Mesenteric fat pad (tissue), 1 donor: ENCODE measurements around the gene SCARF1. TPM values are rescaled to one million over a fixed set of nuclear protein-coding genes. Genes with fewer than 3 reads are reported as not detected.
A peak's percentile ranks its signal among the peaks of the same experiment; 100 is the strongest.

Experiments used
- DNase-seq: peaks from one replicate; pipeline ENCODE4 v3.0.0-alpha.2; 2020; ENCODE audit warnings: low spot score
- total RNA-seq: library from RNA; stranded (reverse); fragmentation: NEBNext Ultra II Directional; extraction: Animal tissue kit (Norgen Biotek cat#: 25700); gene quantifications from one replicate; pipeline ENCODE4 v1.2.1, GENCODE V29; 2021
- donor health status: DM: yes; HTN: yes; CAD: no.

Gene SCARF1
- total RNA-seq, 1 donor from 2014 or later, result 25.7 TPM

DNA sequence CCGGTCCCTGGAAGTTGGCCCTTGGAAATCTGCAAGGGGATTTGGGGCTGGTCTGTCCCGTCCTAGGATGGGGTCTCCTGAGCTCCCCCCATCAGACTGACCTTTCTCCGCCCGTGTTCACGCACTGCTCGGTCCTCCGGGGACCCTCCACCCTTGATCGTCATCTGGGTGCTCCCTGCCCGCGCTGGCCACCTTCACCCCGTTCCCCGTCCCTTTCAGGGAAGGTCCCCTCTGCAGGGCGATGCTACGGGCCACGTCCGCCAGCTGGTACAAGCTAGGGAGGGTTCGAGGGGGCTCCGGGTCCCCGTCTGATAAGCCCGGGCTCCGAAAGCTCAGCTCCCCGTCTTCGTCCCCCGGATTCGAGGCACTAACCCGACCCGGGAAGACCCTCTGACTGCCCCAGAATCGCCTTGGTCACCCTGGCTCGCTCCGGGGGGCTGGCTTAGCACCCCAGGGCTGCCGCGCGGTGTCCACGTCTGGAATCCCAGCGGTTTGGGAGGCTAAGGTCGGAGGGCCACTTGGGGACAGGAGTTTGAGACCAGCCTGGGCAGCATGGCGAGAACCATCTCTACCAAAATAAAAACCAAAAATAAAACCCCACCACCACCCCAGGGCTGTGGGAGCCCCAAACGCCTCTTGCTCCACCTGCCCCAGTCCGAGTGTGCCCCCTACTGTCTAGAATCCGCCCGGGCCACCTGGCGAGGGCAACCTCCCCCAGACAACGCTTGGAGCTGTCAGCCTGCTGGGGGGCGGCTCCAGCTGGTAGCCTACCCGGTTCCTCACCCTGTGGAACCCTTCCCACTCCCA, 15.8 kb downstream of the SCARF1 start:
- DNase-seq, result no peak

DNA sequence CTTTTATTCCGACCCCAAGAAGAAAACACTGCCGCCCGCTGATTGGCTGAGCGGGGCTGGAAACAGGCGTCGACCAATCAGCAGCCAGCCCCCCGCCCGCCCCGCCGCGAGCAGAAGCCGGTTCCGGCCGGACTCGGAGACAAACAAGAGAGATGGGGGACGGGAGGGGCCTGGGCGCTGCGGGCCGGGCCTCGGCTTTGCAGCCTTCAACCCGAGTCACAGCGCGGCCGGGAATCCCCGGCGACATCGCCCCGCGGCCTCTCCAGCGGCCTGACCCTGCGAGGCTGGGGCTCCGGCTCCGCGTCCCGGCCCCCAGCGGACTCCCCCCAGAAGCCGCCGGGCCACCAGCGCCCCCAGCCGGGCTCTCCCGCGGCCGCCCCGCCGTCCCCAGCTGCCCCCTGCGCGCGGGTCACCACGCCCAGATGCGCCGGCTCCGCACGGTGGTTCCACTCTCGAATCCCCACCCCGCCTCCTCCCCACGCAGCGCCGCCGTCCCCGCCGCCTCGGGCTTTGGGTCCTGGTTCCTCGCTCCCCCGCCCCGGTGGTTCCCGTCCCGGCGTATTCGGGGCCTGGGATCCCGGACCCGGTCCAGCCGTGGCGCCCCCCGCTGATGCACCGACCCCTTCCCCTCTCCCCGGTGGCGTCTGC, 16.6 kb downstream of the SCARF1 start:
- peak; percentile 98 for DNase-seq

DNA sequence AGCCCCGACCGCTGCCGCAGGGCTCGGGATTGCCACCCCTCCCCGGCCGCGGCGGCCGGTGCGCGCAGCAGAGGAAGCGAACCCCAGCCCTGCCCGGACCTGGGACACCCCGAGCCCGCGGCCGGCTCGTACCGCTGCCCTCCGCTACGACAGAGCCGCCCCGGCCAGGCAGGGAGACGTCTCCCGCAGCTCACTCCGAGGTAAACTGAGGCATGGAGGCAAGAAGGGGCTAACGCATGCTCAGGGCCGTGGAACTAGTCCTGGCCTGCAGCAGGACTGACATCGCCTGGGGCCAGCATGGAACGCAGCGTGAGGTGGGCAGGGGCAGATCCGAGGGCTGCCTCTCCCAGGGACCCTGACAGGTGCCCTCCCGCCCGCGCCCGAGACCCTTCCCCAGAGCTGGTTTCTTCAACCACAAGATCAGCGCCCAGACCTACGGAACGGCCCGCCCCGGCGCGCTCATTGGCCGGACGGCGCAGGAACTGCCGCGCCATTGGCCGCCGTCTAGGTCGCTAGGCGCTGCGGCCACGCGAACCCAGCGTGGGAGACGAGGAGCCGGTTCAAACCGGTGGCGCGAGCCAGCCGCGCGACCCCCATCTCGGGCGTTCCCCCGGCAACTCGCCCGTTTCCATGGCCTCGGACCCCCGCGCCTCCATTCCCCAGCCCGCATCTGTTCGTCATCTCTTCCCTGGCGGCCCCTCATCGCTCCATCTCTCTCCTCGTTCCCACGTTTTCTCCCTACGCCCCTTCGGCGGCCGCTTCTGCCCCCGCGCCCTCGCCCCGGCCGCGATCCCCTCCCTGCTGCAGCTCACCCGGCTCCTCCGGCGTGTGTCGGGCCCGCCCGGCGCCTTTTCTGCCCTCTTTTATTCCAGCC, 17.3 kb downstream of the SCARF1 start, which contains the start of gene SLC43A2:
TSS of gene SLC43A2 (minus strand) at position 853 of the 874 bp plus-strand sequence. CDS start 960 bp downstream, outside the sequence.
- DNase-seq, result peak; percentile 94

DNA sequence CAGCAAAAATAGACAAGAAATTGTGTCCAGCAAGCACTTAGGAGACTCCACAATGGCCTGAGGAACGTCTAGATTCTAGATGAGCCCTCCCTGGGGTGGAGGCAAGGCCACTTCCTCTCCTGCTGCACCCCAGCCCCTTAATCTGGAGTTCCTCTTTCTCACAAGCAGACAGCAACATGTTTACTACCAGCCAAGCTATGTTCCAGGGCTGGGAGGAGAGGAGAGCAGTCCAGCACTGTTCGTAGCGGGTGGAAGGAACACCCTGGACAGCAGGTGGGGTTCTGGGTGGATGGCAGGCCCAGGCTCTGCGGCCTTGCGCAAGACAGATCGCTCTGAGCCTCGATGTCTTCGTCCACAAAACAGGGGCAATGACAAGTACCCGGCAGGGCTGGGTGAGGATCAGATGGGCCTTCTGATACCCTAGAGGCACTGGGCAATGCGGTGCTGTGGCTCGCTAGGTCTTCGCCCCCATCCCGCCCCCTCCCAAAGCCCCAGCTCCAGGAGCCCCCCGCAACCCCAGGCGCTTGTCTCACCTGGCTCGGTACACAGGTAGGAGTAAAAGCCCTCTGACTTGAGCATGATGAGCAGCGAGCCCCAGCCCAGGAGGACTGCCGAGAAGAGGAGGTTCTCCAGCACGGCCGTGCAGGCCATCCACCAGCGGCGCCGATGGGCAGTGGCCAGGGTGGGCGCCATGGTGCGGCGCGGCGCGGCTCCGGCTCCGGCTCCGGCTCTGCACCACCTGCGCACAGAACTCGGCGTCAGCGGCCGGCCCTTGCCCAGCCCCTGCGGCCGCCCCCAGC, 18.1 kb downstream of the SCARF1 start:
- DNase-seq, result no peak

DNA sequence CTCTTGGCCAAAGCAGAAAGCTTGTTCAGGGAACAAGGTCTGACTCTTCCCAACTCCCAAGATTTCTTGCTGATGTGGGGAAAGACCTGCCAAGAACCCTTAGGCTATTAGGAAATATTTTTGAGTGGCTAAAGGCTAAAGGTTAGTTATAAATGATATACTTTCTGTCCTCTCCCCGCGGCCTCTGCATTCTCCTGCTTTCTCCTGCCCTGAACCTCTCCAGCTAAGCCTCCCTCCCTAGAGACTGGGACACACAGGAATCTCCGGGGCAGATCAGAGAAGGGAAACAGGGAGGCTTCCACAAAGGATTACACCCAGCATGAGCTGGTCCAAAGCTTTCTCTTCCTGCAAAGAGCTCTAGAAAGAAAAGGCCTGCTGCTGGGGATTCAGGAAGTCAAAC, 19.2 kb downstream of the SCARF1 start:
- no peak for DNase-seq

DNA sequence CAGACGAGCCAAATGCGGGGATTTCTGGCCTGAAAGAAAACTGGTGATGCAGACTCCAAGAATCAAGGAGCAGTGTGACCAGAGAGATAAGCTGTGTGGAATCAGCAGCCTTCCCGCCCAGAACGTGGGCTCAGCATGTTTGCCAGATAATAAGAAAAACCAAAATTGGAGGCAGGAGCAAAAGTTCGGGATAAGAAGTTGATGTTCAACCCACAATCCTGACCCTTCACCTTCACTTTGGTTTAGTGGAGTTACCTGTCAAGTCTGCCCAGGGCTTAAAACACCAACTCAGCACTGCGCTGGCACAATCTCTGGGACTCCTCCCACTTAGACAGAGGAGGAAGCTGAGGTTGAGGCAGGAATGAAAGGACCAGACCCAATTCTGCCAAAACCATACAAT, 20.0 kb downstream of the SCARF1 start:
- DNase-seq, result no peak

DNA sequence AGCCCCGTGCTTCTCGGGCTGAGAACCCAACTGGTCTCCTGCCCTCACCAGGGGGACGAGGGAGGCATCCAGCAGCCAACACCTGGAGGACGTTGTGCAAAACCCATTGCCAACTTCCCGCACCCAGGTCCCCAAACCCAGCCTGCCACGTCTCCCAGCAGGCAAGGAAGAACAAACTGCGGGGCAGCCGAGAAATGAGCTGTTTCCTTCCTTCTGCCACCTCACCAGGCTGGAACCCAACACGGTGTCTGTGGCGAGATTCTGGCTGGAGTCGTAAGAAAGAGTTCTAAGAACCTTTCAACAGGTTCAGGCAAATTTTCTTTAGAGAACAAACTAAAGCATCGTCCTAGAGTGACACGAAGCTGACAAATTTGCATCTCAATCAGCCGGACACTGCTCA, 20.5 kb downstream of the SCARF1 start:
- DNase-seq, result no peak

DNA sequence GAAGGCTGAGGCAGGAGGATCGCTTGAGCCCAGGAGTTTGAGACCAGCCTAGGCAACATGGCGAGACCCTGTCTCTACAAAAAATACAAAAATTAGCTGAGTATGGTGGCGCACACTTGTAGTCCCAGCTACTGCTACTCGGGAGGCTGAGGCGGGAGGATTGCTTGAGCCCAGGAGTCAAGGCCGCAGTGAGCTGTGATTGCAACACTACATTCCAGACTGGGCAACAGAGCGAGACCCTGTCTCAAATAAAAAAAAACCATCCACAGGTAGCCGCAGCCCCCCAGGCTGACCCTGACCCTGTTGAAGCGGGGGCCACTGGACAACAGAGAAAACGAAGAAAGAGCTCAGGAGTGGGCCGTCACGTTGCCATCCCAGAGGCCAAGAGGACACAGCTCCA, 20.9 kb downstream of the SCARF1 start:
- no peak for DNase-seq

DNA sequence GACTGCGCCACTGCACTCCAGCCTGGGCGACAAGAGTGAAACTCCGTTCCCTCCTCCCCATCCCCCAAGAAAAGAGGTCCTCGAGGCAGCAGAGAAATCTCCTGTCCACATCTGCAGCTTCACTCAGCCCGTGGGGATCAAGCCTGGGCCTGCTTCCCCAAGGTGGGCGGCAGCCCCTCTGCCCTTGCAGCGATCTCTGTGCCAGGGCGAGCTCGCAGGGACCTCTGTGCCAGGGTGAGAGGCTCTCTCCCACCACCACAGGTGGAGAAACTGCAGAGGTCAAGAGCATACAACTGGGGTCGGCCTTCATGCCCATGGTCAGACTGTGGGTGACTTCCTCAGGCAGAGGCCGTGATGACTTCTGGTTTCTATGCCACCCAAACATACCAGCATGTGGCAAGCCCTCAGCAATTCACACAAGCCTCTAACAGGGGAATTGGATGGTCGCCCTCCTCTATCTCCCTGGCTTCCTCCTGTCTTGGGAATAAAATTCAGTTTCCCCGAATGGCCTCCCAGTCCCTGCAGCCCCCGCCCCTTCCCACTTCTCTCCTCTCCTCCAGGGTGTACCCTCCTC, 22.4 kb downstream of the SCARF1 start:
- DNase-seq, result no peak

DNA sequence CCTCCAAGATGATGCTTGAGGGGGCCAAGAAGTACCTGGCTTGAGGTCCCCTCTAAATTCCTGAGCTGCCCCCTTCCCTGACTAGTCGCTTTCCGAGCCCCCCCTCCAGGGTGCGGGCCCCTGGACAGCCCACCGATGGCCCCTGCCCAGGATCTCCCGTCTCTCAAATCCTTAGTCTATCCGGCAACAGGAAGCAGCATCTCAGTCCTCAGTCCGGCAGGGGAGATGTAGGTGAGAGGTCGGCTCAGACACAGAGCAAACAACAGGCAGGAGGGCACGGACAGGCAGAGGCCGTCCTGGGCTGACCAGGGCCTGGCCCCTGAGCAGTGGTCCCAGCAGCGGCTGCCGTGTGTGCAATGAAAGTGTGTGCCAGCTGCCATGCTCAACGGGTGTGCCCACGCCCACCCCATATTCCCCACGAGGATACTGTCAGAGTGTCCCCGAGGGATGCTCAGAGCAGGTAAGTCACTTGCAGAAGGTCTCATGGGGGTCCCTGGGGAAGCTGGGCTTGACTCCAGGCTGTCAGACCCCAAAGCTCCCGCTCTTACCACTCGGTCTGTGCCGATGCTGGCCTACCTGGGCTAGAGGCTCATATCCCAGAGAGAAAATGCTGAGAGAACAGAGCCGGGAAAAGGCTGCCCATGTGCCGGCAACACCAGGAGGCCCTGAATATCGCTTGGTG, 24.1 kb downstream of the SCARF1 start:
- no peak for DNase-seq

DNA sequence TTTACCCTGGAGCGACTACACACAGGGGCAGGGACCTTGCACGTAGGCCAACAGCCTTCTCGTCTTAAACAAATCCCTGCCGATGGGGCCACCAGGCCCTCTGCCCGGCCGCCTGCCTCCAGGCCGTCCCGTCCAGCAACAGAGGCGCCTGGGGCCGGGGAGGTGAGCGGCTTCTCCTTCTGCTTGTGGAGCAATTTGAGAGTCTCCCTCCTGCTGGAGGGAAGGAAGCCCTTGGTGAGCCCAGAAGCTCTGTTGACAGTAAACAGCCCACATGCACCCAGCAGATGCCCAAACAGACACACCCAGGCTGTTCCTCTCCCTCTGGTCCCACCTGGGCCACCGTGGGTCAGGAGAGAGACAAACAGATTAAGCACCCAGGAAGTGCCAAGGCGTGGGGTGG, 25.0 kb downstream of the SCARF1 start:
- no peak for DNase-seq

DNA sequence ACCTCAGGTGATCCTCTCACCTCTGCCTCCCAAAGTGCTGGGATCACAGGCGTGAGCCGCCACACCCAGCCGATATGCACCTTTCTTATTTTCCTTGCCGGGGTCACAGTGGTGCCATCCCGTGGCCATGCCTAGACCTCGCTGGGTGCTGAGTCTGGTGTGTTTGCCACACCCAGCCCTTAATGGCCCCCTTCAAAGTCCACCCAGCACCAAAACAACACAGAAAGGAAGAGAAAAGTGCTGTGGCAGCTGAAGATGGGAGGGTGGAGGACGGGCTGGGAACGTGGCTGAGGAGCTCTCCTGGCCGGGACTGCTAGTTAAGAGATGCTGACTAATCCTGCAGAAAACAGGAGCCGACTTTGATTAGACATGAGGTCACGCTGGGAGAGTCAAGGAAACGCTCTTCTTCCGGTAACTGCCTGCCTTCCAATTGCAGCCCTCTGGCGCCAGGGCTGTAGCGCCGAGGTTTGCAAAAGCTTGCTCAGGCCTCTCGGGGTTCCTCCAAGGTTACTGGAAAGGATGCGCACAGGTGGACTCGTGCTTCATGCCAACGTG, 27.8 kb downstream of the SCARF1 start:
- no peak for DNase-seq

DNA sequence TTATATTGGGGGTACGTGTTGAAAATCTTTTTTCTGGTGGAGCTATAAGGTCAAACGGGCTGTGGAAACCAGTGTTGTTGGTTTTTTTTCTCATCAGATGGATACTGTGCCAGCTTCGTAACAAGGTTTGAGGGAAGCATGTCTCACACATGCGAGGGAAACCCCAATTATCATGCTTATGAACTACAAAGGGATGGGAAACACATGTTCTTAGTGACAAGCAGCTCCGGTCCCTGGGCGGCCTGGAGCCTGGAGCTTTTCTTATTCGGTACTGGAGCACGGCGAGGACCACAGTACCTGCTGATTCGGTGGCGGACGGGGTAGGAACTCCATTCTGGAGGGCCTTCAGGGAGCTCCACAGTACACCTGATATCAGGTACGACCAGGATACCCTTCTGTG, 29.4 kb downstream of the SCARF1 start:
- DNase-seq, result no peak

DNA sequence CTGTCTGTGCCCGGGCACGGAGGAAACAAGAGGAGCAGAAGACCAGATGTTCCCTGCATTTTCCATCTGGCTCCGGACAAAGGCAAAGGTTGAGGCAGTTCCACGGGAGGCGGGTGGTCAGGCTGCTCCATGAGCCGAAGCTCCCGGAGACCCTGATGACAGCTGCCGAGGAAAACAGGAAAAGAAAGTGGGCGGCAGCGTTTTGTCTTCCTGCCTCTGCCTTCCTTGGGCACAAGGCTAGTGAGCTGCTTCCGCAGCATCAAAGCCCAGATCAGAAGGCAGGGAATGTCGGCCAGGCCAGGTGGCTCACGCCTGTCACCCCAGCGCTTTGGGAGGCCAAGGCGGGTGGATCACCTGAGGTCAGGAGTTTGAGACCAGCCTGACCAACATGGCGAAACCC, 33.1 kb downstream of the SCARF1 start:
- DNase-seq, result no peak

DNA sequence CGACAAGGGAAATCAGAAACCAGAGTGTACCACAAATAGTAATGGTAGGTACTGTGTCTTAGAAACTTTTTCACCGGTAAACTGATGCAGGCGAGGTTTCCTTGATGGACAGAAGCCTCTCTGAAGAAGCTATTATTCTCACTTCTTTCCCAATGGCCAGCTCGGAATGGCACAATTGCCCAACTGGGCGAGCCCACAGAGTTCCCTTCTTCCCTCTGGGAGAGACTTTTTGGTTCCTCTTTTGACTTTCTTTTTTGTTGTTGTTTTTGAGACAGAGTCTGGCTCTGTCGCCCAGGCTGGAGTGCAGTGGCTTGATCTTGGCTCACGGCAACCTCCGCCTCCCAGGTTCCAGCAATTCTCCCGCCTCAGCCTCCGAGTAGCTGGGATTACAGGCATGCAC, 33.8 kb downstream of the SCARF1 start:
- DNase-seq, result no peak

DNA sequence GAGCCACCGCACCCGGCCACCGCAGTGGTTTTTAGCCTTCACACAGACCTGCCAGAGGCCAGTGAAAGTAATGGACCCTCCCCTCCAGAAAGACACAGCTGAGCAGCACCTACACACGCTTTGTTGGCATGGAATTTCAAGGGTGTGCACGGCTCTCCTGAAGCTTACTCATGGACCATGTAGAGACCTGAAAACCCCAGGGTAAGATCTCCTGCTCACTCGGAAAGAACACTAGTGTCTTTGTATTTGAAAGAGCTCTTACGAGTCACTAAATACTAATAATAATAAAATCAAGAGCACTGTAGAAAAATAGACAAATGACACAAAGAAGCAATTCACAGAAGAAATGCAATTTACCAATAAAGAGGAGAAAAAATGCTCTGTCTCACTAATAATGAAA, 36.9 kb downstream of the SCARF1 start:
- no peak for DNase-seq

DNA sequence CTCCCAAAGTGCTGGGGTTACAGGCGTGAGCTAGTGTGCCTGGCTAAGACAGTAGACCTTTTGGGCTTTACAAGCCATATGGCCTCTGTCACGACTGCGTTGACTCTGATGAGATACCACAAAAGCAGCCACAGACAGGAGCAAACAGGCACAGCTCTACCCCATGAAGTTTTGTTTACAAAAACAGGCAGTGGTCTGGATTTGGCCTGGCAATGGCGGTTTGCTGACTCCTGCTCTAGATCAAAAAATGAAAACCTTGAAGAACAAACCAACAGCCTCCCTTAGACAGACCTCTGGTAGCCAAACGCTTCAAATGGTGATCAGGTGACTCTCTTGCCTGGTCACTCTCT, 37.6 kb downstream of the SCARF1 start:
- no peak for DNase-seq

DNA sequence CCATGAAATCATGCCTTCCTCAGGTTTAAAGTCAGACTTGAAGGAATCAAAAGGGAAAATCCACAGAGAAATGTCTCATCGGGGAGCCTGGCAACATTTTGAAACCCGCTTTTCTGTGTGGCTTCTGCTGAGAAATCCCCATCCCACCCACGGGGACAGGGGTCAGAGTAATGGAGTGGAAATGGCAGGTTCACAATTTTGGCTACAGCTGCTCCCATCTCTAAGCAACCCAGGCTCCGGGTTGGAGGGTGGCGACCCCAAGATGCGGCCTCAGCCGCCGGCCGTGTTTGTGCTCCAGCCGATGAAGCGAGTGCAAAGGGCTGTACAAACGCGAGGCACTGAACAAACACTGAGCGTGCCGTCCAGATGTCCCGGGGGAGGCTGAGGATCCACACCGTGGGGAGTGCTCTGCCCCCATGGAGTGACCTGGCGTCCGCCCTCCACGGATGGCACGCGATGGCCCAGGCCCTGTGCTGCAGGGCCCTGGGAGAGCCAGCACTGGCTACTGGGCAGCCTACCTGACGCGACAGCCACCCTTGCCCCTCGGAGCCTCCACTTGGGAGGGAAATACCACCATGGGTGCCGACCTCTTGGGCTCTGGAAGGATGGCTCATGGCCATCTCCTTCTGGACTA, 39.1 kb downstream of the SCARF1 start:
- DNase-seq, result no peak

DNA sequence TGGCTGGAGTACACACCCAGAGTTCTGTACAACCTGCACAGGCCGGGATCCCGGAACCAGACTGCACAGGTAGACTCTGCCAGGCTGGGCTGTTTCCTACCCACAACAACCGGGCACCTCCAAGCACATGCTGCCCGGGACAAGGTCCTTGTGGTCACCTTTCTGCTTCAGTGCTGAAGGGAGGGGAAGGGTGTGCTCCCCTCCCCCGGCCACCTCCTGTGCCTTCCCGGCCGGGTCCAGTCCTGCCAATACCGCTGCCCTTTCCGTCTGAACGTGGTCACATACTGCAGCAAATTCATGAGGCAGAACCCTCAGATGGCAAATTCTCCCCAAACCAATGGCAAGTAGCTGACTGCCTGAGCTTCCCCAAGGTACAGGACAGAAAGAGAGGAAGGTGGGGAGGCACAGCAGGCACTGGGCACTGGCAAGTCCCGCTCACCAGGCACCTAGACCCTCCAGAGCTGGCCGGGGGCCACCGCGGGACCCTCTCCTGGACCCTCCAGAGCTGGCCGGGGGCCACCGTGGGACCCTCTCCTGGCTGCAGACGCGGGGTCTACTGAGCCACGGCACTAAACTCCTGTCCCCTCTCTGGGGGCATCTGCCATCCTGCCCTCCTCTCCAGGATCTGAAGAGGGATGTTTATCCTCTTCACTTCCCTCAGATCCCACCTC, 39.7 kb downstream of the SCARF1 start:
- no peak for DNase-seq
